ENCODE measurements around the gene FLT1. TPM values are rescaled to one million over a fixed set of nuclear protein-coding genes. Genes with fewer than 3 reads are reported as not detected.

FLT1 gene
- total RNA-seq, 3 donors from 2014 or later, result 14.7 to 29.0 (median 18.8) TPM

- Mint-ChIP-seq H3K9me3 (no peaks in the 10 kb centered on the region), H3K27me3 (ENCODE audit: low read depth) (peaks cover 1% of the 10 kb centered on the region), H3K4me3 (no peak overlapping the region), H3K36me3 (ENCODE audit: insufficient read depth) (no peaks in the 10 kb centered on the region), H3K4me1 (ENCODE audit: low read depth) (no peaks in the 10 kb centered on the region)
- DNase-seq (no peak), ATAC-seq (no peak)
Observed at GRCh38 chr13:28322256-28322905, 172.5 kb downstream of the FLT1 start.

- peaks cover 1% of the 10 kb centered on the region for H3K27me3 Mint-ChIP-seq (ENCODE audit: low read depth)
- ATAC-seq (no peak), DNase-seq (no peak)
- H3K9me3 Mint-ChIP-seq, result no peaks in the 10 kb centered on the region
- no peaks in the 10 kb centered on the region for H3K36me3 Mint-ChIP-seq (ENCODE audit: insufficient read depth)
- H3K4me3 Mint-ChIP-seq, result no peak overlapping the region
- no peaks in the 10 kb centered on the region for H3K4me1 Mint-ChIP-seq (ENCODE audit: low read depth)
Observed at GRCh38 chr13:28321756-28322155, 173.2 kb downstream of the FLT1 start.

GRCh38 chr13:28320884-28321574, 173.9 kb downstream of the FLT1 start:
- Mint-ChIP-seq H3K9me3 (no peaks in the 10 kb centered on the region), H3K36me3 (ENCODE audit: insufficient read depth) (no peaks in the 10 kb centered on the region), H3K4me1 (ENCODE audit: low read depth) (no peaks in the 10 kb centered on the region), H3K4me3 (no peak overlapping the region), H3K27me3 (ENCODE audit: low read depth) (peaks cover 1% of the 10 kb centered on the region)
- DNase-seq, result no peak
- ATAC-seq, result no peak

GRCh38 chr13:28320209-28320608, 174.7 kb downstream of the FLT1 start:
- H3K4me3 Mint-ChIP-seq, result no peak overlapping the region
- no peaks in the 10 kb centered on the region for H3K4me1 Mint-ChIP-seq (ENCODE audit: low read depth)
- peaks cover 1% of the 10 kb centered on the region for H3K27me3 Mint-ChIP-seq (ENCODE audit: low read depth)
- ATAC-seq (no peak), DNase-seq (no peak)
- no peaks in the 10 kb centered on the region for H3K36me3 Mint-ChIP-seq (ENCODE audit: insufficient read depth)
- no peaks in the 10 kb centered on the region for H3K9me3 Mint-ChIP-seq

GRCh38 chr13:28319528-28319927, 175.4 kb downstream of the FLT1 start:
- Mint-ChIP-seq H3K27me3 (ENCODE audit: low read depth) (peaks cover 1% of the 10 kb centered on the region), H3K9me3 (no peaks in the 10 kb centered on the region), H3K36me3 (ENCODE audit: insufficient read depth) (no peaks in the 10 kb centered on the region), H3K4me1 (ENCODE audit: low read depth) (no peaks in the 10 kb centered on the region), H3K4me3 (no peak overlapping the region)
- no peak for DNase-seq
- ATAC-seq, result no peak

GRCh38 chr13:28318496-28318895, 176.4 kb downstream of the FLT1 start:
- H3K4me3 Mint-ChIP-seq, result no peak overlapping the region
- no peaks in the 10 kb centered on the region for H3K4me1 Mint-ChIP-seq (ENCODE audit: low read depth)
- H3K9me3 Mint-ChIP-seq, result no peaks in the 10 kb centered on the region
- no peak for DNase-seq
- H3K36me3 Mint-ChIP-seq (ENCODE audit: insufficient read depth), result no peaks in the 10 kb centered on the region
- no peak for ATAC-seq
- peaks cover 1% of the 10 kb centered on the region for H3K27me3 Mint-ChIP-seq (ENCODE audit: low read depth)

- Mint-ChIP-seq H3K4me3 (no peak overlapping the region), H3K27me3 (ENCODE audit: low read depth) (peaks cover 1% of the 10 kb centered on the region), H3K4me1 (ENCODE audit: low read depth) (no peaks in the 10 kb centered on the region), H3K36me3 (ENCODE audit: insufficient read depth) (no peaks in the 10 kb centered on the region), H3K9me3 (no peaks in the 10 kb centered on the region)
- ATAC-seq (no peak), DNase-seq (no peak)
Observed at GRCh38 chr13:28316836-28317235, 178.1 kb downstream of the FLT1 start.

GRCh38 chr13:28316129-28316528, 178.8 kb downstream of the FLT1 start:
- no peaks in the 10 kb centered on the region for H3K9me3 Mint-ChIP-seq
- no peaks in the 10 kb centered on the region for H3K4me1 Mint-ChIP-seq (ENCODE audit: low read depth)
- H3K4me3 Mint-ChIP-seq, result no peak overlapping the region
- ATAC-seq (no peak), DNase-seq (no peak)
- no peaks in the 10 kb centered on the region for H3K36me3 Mint-ChIP-seq (ENCODE audit: insufficient read depth)
- peaks cover 1% of the 10 kb centered on the region for H3K27me3 Mint-ChIP-seq (ENCODE audit: low read depth)

- no peaks in the 10 kb centered on the region for H3K4me1 Mint-ChIP-seq (ENCODE audit: low read depth)
- no peaks in the 10 kb centered on the region for H3K27me3 Mint-ChIP-seq (ENCODE audit: low read depth)
- H3K4me3 Mint-ChIP-seq, result no peak overlapping the region
- ATAC-seq (no peak), DNase-seq (no peak)
- no peaks in the 10 kb centered on the region for H3K36me3 Mint-ChIP-seq (ENCODE audit: insufficient read depth)
- no peaks in the 10 kb centered on the region for H3K9me3 Mint-ChIP-seq
Observed at GRCh38 chr13:28314879-28315278, 180.0 kb downstream of the FLT1 start.

- no peak for ATAC-seq
- H3K4me1 Mint-ChIP-seq (ENCODE audit: low read depth), result no peaks in the 10 kb centered on the region
- no peaks in the 10 kb centered on the region for H3K9me3 Mint-ChIP-seq
- H3K27me3 Mint-ChIP-seq (ENCODE audit: low read depth), result no peaks in the 10 kb centered on the region
- H3K36me3 Mint-ChIP-seq (ENCODE audit: insufficient read depth), result no peaks in the 10 kb centered on the region
- no peak for DNase-seq
- no peak overlapping the region for H3K4me3 Mint-ChIP-seq
Observed at GRCh38 chr13:28313579-28313978, 181.3 kb downstream of the FLT1 start.

GRCh38 chr13:28306325-28306724, 188.6 kb downstream of the FLT1 start:
- H3K4me3 Mint-ChIP-seq, result no peak overlapping the region
- H3K4me1 Mint-ChIP-seq (ENCODE audit: low read depth), result peaks cover 11% of the 10 kb centered on the region
- no peaks in the 10 kb centered on the region for H3K36me3 Mint-ChIP-seq (ENCODE audit: insufficient read depth)
- H3K27me3 Mint-ChIP-seq (ENCODE audit: low read depth), result no peaks in the 10 kb centered on the region
- H3K9me3 Mint-ChIP-seq, result no peaks in the 10 kb centered on the region
- ATAC-seq, result no peak
- DNase-seq, result no peak

GRCh38 chr13:28301839-28302238, 193.1 kb downstream of the FLT1 start:
- Mint-ChIP-seq H3K9me3 (no peaks in the 10 kb centered on the region), H3K27me3 (ENCODE audit: low read depth) (no peaks in the 10 kb centered on the region), H3K36me3 (ENCODE audit: insufficient read depth) (no peaks in the 10 kb centered on the region), H3K4me1 (ENCODE audit: low read depth) (peaks cover 14% of the 10 kb centered on the region), H3K4me3 (no peak overlapping the region)
- ATAC-seq (no peak), DNase-seq (no peak)

GRCh38 chr13:28299916-28300315, 195.0 kb downstream of the FLT1 start:
- peaks cover 14% of the 10 kb centered on the region for H3K4me1 Mint-ChIP-seq (ENCODE audit: low read depth)

GRCh38 chr13:28297341-28297740, 197.6 kb downstream of the FLT1 start:
- Mint-ChIP-seq H3K36me3 (ENCODE audit: insufficient read depth) (peaks cover 18% of the 10 kb centered on the region), H3K27me3 (ENCODE audit: low read depth) (no peaks in the 10 kb centered on the region), H3K4me1 (ENCODE audit: low read depth) (peaks cover 12% of the 10 kb centered on the region), H3K9me3 (no peaks in the 10 kb centered on the region), H3K4me3 (no peak overlapping the region)
- no peak for DNase-seq
- ATAC-seq, result no peak

More at GRCh38 chr13:28299916-28300315, 195.0 kb downstream of the FLT1 start:
- H3K27me3 Mint-ChIP-seq (ENCODE audit: low read depth), result no peaks in the 10 kb centered on the region
- H3K4me3 Mint-ChIP-seq, result no peak overlapping the region
- H3K36me3 Mint-ChIP-seq (ENCODE audit: insufficient read depth), result peaks cover 4% of the 10 kb centered on the region
- no peaks in the 10 kb centered on the region for H3K9me3 Mint-ChIP-seq
- ATAC-seq (no peak), DNase-seq (no peak)

- H3K4me3 Mint-ChIP-seq, result no peak overlapping the region
- H3K9me3 Mint-ChIP-seq, result no peaks in the 10 kb centered on the region
- no peak for ATAC-seq
- H3K36me3 Mint-ChIP-seq (ENCODE audit: insufficient read depth), result peaks cover 42% of the 10 kb centered on the region
- no peak for DNase-seq
- H3K27me3 Mint-ChIP-seq (ENCODE audit: low read depth), result no peaks in the 10 kb centered on the region
- no peaks in the 10 kb centered on the region for H3K4me1 Mint-ChIP-seq (ENCODE audit: low read depth)
Observed at GRCh38 chr13:28286263-28286662, 208.7 kb downstream of the FLT1 start.
